Neuronal stem cell (in vitro differentiated cells): ENCODE results near the gene S100Z.
A peak's percentile ranks its signal among the peaks of the same experiment; 100 is the strongest.

Experiments used
- DNase-seq: peaks from one replicate; pipeline ENCODE4 v3.0.0-alpha.2; 2013; ENCODE audit warnings: low spot score
- H2AFZ ChIP-seq: one replicate; pipeline ENCODE4 v1.6.1; 2013; ENCODE audit warnings: mild to moderate bottlenecking, low read length, inconsistent platforms
- H2AK5ac ChIP-seq: 2 replicates; pipeline ENCODE4 v1.6.1; 2013; ENCODE audit warnings: low read depth, mild to moderate bottlenecking, inconsistent platforms, low read length, moderate library complexity, mixed read lengths
- H2BK120ac ChIP-seq: 2 replicates; pipeline ENCODE4 v1.6.1; 2013; ENCODE audit warnings: low read depth, mild to moderate bottlenecking, inconsistent platforms, low read length, moderate library complexity, mixed read lengths
- H2BK12ac ChIP-seq: one replicate; pipeline ENCODE4 v1.6.1; 2013; ENCODE audit warnings: low read length, inconsistent platforms
- H2BK15ac ChIP-seq: 2 replicates; pipeline ENCODE4 v1.6.1; 2013; ENCODE audit warnings: mild to moderate bottlenecking, low read length, inconsistent platforms, mixed read lengths
- H2BK5ac ChIP-seq: one replicate; pipeline ENCODE4 v1.6.1; 2013; ENCODE audit warnings: inconsistent platforms, mild to moderate bottlenecking, low read length, moderate library complexity
- H3K14ac ChIP-seq: one replicate; pipeline ENCODE4 v1.6.1; 2013; ENCODE audit warnings: low read length, inconsistent platforms
- H3K18ac ChIP-seq: 2 replicates; pipeline ENCODE4 v1.6.1; 2013; ENCODE audit warnings: low read length, inconsistent platforms
- H3K23ac ChIP-seq: 2 replicates; pipeline ENCODE4 v1.6.1; 2013; ENCODE audit warnings: low read depth, mild to moderate bottlenecking, mixed read lengths, low read length, inconsistent platforms; ENCODE audit not compliant: poor library complexity
- H3K27ac ChIP-seq: replicated peaks from 3 replicates; pipeline ENCODE4 v1.5.1; 2013; ENCODE audit warnings: low read length, inconsistent platforms
- H3K27me3 ChIP-seq, 3 experiments: 2 replicates each; pipeline ENCODE4 v1.6.1; 2013; ENCODE audit warnings: low read length in 3 of 3, mild to moderate bottlenecking in 2 of 3, inconsistent platforms in 1 of 3, low read depth in 1 of 3, mixed read lengths in 1 of 3, moderate library complexity in 1 of 3; ENCODE audit not compliant: control insufficient read depth in 3 of 3, insufficient read depth in 3 of 3
- H3K36me3 ChIP-seq, 2 donors: replicated peaks in 1 of 2; 2 replicates each; pipeline ENCODE4 v1.6.1; 2013; ENCODE audit warnings: low read length in 2 of 2; ENCODE audit not compliant: control insufficient read depth in 2 of 2, insufficient read depth in 2 of 2
- H3K4ac ChIP-seq: 2 replicates; pipeline ENCODE4 v1.6.1; 2013; ENCODE audit warnings: inconsistent platforms, mild to moderate bottlenecking, low read length, moderate library complexity
- H3K4me1 ChIP-seq, 2 donors: 1 replicate in 1 of 2; 2 replicates in 1 of 2; pipeline ENCODE4 v1.6.1; 2013; ENCODE audit warnings: low read length in 2 of 2, low read depth in 1 of 2; ENCODE audit not compliant: control insufficient read depth in 2 of 2, insufficient read depth in 1 of 2
- H3K4me2 ChIP-seq: one replicate; pipeline ENCODE4 v1.6.1; 2013; ENCODE audit warnings: mild to moderate bottlenecking, low read length, inconsistent platforms; ENCODE audit not compliant: insufficient read depth, poor library complexity, severe bottlenecking
- H3K4me3 ChIP-seq, 2 donors: 2 replicates each; pipeline ENCODE4 v1.5.1; 2013; ENCODE audit warnings: low read length in 2 of 2, mild to moderate bottlenecking in 2 of 2, inconsistent platforms in 1 of 2, moderate library complexity in 1 of 2
- H3K79me1 ChIP-seq: one replicate; pipeline ENCODE4 v1.6.1; 2013; ENCODE audit warnings: low read depth, mild to moderate bottlenecking, inconsistent platforms, low read length, moderate library complexity
- H3K9ac ChIP-seq: one replicate; pipeline ENCODE4 v1.6.1; 2013; ENCODE audit warnings: mild to moderate bottlenecking, low read depth, low read length, inconsistent platforms; ENCODE audit not compliant: poor library complexity
- H3K9me3 ChIP-seq, 2 donors: replicated peaks in 1 of 2; 2 replicates each; pipeline versions ENCODE3 to v1.6.1; 2013; ENCODE audit warnings: low read length in 2 of 2, mild to moderate bottlenecking in 2 of 2, inconsistent platforms in 1 of 2, low read depth in 1 of 2, mixed read lengths in 1 of 2, moderate library complexity in 1 of 2; ENCODE audit not compliant: control insufficient read depth in 2 of 2, insufficient read depth in 1 of 2
- H4K8ac ChIP-seq: one replicate; pipeline ENCODE4 v1.6.1; 2013; ENCODE audit warnings: low read depth, mild to moderate bottlenecking, inconsistent platforms, low read length, moderate library complexity
- H4K91ac ChIP-seq: one replicate; pipeline ENCODE4 v1.6.1; 2013; ENCODE audit warnings: low read length, low read depth, mild to moderate bottlenecking, inconsistent platforms; ENCODE audit not compliant: poor library complexity
- WGBS, 2 donors: extraction: QIAGEN DNeasy Blood & Tissue Kit; methylation state at CpG; one replicate each; pipeline ENCODE4 v1.1.7; 2013; ENCODE audit warnings: missing lambda C conversion rate in 2 of 2, mixed read lengths in 1 of 2; ENCODE audit not compliant: insufficient read length in 2 of 2, insufficient replicate concordance in 1 of 2; ENCODE audit errors: extremely low coverage in 2 of 2; 5-methylcytosine and 5-hydroxymethylcytosine counted together

Gene S100Z

DNA sequence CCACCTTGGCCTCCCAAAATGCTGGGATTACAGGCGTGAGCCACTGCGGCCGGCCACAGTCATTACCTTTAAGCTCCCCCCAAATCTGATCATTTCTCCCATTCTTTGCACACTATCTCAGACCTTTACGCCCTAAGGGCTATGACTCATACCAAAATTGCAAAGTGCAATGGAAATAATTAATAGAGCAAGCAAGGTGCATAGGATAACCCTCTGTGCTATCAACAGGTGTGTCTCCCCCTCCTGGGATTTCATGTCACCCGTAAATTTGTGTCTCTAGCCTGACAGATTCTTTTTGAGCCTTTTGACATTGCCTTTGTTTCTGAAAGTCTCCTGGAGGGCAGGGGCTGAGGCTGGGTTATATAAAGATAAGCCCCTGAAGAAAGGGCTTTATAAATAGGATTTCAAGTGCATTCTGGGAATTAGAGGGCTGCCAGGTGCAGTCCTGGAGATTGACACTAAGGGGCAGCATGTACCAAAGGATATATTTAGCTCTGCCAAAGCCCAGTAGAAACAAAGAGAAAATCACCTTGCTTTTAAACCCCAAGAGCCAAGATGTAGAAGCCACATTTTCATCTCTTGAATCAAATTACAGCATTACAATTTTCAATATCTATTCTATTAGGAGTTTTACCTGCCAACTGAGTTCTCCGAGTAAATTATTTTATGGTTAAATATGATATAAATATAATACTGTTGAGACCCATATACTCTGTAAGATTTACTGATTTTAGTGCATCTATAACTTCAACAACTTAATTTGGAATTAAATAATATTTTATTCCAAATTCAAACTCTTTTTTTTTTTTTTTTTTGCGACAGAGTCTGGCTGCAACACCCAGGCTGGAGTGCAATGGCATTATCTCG is 18.2 kb downstream of the S100Z start:
- Histone ChIP-seq H3K14ac (no peak overlapping the region), H2AK5ac (no peak overlapping the region), H3K4ac (no peak overlapping the region), H2AFZ (peak overlapping the region; percentile 39), H3K4me3 (no peak overlapping the region), H2BK5ac (no peak overlapping the region), H3K27me3 (no peaks in the 10 kb centered on the region), H3K9ac (no peak overlapping the region), H3K27ac (no peak overlapping the region), H3K4me2 (no peak overlapping the region), H4K91ac (no peak overlapping the region), H2BK120ac (no peak overlapping the region), H3K36me3 (no peaks in the 10 kb centered on the region), H3K9me3 (no peaks in the 10 kb centered on the region), H3K23ac (no peak overlapping the region), H3K4me1 (peaks cover 0 to 3% of the 10 kb centered on the region in 2 donors), H4K8ac (no peak overlapping the region), H2BK15ac (no peak overlapping the region), H2BK12ac (no peak overlapping the region), H3K18ac (no peak overlapping the region), H3K79me1 (no peaks in the 10 kb centered on the region)
- peak; percentile 57 for DNase-seq
- WGBS, 2 donors: no CpG with 5 or more reads among the region's 8 CpGs

DNA sequence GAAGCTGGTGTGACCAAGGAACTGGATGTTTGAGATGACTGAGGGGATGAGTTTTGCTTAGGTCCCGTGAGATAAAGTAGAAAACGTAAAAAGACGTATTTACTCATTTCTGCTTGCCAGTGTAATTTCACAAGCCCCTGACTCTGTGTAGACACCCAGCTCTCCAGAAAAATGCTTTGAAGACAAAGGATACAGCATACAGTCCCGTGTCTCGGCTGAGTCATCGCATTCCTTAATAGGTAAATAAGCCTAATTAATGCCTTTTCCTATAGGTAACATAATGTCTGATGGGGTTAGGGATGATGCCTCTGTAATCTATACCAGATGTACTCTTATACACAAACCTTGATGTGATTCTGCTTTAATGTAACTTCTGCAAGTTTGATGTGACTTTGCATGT is 20.2 kb downstream of the S100Z start:
- Histone ChIP-seq H3K18ac (no peak overlapping the region), H3K27ac (no peak overlapping the region)

DNA sequence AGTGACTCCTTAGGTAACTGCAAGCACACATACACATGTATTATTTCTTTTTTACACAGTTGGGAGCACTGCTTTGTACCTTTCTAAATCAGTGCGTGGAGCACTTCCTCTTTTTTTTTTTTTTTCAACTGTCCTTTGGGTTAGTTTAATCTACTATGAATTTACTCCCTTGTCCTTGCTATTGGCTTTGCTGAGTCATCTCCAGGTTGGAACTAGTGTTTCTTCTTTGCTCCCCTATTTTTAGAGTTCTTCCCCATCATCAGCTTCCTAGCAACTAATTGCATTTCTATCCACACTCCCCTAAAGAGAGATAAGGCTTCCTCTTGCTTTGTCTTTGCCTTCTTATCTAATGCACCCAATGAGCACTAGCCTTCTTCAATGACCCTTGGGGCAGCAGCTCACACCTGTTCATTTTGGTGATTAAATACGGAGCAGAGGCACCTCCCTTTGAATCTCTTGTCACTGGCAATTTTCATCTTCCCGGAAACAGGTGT is 24.3 kb downstream of the S100Z start:
- no peak overlapping the region for H2BK12ac ChIP-seq
- no peak overlapping the region for H3K9ac ChIP-seq
- no CpG with 5 or more reads among the region's 3 CpGs for WGBS, 2 donors
- DNase-seq: no peak
- peaks cover 2 to 4% of the 10 kb centered on the region in 2 donors for H3K4me1 ChIP-seq
- no peak overlapping the region for H3K4me2 ChIP-seq
- no peak overlapping the region for H2AK5ac ChIP-seq
- H3K9me3 ChIP-seq: no peaks in the 10 kb centered on the region
- H3K4me3 ChIP-seq: no peak overlapping the region
- no peak overlapping the region for H4K8ac ChIP-seq
- no peak overlapping the region for H2BK120ac ChIP-seq
- H3K18ac ChIP-seq: no peak overlapping the region
- H2BK15ac ChIP-seq: no peak overlapping the region
- H3K23ac ChIP-seq: no peak overlapping the region
- H2BK5ac ChIP-seq: no peak overlapping the region
- no peak overlapping the region for H4K91ac ChIP-seq
- H3K36me3 ChIP-seq: no peaks in the 10 kb centered on the region
- no peaks in the 10 kb centered on the region for H3K27me3 ChIP-seq
- no peaks in the 10 kb centered on the region for H3K79me1 ChIP-seq
- no peak overlapping the region for H3K14ac ChIP-seq
- H3K4ac ChIP-seq: no peak overlapping the region
- no peak overlapping the region for H2AFZ ChIP-seq
- no peak overlapping the region for H3K27ac ChIP-seq

More for the DNA sequence above, 20.2 kb downstream of the S100Z start:
- Histone ChIP-seq H2BK15ac (no peak overlapping the region), H3K9ac (no peak overlapping the region), H2BK120ac (no peak overlapping the region), H3K9me3 (no peaks in the 10 kb centered on the region), H3K14ac (no peak overlapping the region), H3K27me3 (no peaks in the 10 kb centered on the region), H2BK5ac (no peak overlapping the region), H2AFZ (peak overlapping the region; percentile 33), H3K79me1 (no peaks in the 10 kb centered on the region), H3K4ac (no peak overlapping the region), H4K91ac (no peak overlapping the region), H3K36me3 (no peaks in the 10 kb centered on the region), H3K4me3 (no peak overlapping the region), H4K8ac (no peak overlapping the region), H3K23ac (no peak overlapping the region), H3K4me1 (peaks cover 2 to 7% of the 10 kb centered on the region in 2 donors), H3K4me2 (no peak overlapping the region), H2AK5ac (no peak overlapping the region), H2BK12ac (no peak overlapping the region)
- WGBS, 2 donors: no CpG with 5 or more reads among the region's 6 CpGs
- DNase-seq: no peak

DNA sequence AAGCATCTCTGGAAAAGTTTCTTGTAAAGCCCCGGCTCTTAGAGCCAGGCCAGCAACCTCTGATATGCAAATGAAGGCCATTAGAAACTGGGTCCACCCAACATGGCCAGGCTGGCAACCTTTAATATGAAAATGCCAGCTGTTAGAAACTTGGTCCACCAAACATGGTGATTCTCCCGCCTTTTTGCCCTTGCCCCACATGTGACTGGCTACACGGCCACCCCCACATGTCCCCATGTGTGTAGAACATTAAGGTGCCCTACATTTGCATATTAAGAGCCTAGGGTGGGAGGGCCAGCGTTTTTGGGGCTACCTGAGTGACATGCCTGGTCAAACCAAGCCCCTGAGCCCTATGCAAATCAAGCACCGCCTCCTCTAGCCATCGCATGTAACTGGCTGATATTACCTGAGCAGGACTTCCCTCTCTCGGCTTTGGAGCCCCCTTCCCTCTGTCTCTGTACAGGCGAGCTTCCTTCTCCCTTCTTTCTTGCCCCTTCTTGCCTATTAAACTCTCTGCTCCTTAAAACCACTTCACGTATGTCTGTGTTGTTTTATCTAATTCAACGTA is 39.0 kb downstream of the S100Z start:
- Histone ChIP-seq H2BK5ac (no peak overlapping the region), H3K18ac (no peak overlapping the region), H3K4me2 (no peak overlapping the region), H3K4ac (no peak overlapping the region), H3K27me3 (peaks cover 0 to 3% (median 0%) of the 10 kb centered on the region in 3 experiments), H4K8ac (no peak overlapping the region), H3K36me3 (no peaks in the 10 kb centered on the region), H3K9ac (no peak overlapping the region), H2AK5ac (no peak overlapping the region), H3K14ac (no peak overlapping the region), H2BK120ac (no peak overlapping the region), H3K4me3 (no peak overlapping the region), H3K23ac (no peak overlapping the region), H4K91ac (no peak overlapping the region), H3K4me1 (no peaks in the 10 kb centered on the region), H2AFZ (no peak overlapping the region), H3K27ac (no peak overlapping the region), H3K79me1 (no peaks in the 10 kb centered on the region), H3K9me3 (no peaks in the 10 kb centered on the region), H2BK15ac (no peak overlapping the region), H2BK12ac (no peak overlapping the region)
- no peak for DNase-seq
- no CpG with 5 or more reads among the region's 10 CpGs for WGBS, 2 donors
